ENCODE results near the gene IL10RA.
A peak's percentile ranks its signal among the peaks of the same experiment; 100 is the strongest.
"Not testable (repeated sequence)": the region's sequence is repeated elsewhere in the genome, so short reads cannot be mapped to it uniquely, and the experiment has no call there.

IL10RA gene

DNA sequence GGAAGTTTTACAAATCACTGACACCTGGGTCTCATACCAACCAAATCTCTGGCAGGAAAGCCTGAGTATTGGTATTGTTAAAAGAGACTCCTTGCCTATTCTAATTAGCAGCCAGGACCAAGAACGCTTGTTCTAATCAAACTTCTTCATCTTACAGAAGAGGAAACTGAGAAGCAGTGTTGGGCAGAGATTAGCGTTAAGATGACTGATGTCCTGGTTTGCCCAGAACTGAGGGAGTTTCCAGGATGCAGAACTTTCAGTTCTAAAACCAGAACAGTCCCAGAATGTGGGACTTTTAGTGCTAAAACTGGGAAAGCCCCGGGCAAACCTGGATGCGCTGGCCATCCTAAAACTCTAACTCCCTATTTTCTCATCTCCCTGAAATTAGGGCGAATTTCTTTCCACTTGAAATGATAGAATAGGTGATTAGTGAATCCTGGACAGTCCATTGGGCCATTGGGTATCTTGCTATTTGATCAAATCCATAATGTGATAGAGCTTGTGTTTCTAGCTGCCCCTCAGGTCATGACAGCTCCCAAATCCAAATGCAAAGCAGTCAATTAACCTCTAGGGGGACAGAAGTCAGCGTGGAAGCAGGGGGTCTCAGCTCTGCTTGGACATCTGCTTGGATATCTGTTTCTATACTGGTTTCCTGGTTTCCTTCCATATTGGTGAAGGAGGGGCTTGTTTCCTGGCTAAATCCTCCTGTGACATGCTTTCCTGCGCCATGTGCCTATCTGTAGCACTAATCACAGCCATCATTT, 41.0 kb upstream of the IL10RA start:
- Histone ChIP-seq H4K20me1 (ENCODE audit: insufficient read depth, low read length) (no peaks in the 10 kb centered on the region), H3K9ac (ENCODE audit: low read length) (no peak overlapping the region), H3K4me2 (ENCODE audit: low read depth, low read length) (no peak overlapping the region), H3K9me2 (replicated peaks; ENCODE audit: insufficient read depth, low read length) (no peaks in the 10 kb centered on the region), H2AFZ (ENCODE audit: low read length) (no peak overlapping the region), H3K9me3 (replicated peaks; ENCODE audit: insufficient read depth, low read length) (no peaks in the 10 kb centered on the region), H3K79me2 (ENCODE audit: low read length) (no peaks in the 10 kb centered on the region), H3K27me3 (replicated peaks; ENCODE audit: insufficient read depth, low read length) (no peaks in the 10 kb centered on the region), H3K36me3 (replicated peaks; ENCODE audit: insufficient read depth, low read length) (no peaks in the 10 kb centered on the region), H3K27ac (ENCODE audit: low read length) (no peak overlapping the region), H3K4me1 (ENCODE audit: low read length) (0 out of 2 replicates have a peak, but pooled peaks cover 4% of the 10 kb centered on the region), H3K4me3 (ENCODE audit: low read length) (no peak overlapping the region), H3F3A (ENCODE audit: insufficient read depth, low read length) (no peaks in the 10 kb centered on the region)
- DNase-seq, result no peak
- TF ChIP-seq CTCF (IDR thresholded peaks at IDR 0.05; ENCODE audit: low read length) (no peak; the same call in 1 of the 2 replicates), EZH2 (optimal IDR thresholded peaks at IDR 0.05; ENCODE audit: low read depth, low read length) (no peak), EZH2phosphoT487 (IDR thresholded peaks at IDR 0.05; ENCODE audit: low read length) (no peak)

DNA sequence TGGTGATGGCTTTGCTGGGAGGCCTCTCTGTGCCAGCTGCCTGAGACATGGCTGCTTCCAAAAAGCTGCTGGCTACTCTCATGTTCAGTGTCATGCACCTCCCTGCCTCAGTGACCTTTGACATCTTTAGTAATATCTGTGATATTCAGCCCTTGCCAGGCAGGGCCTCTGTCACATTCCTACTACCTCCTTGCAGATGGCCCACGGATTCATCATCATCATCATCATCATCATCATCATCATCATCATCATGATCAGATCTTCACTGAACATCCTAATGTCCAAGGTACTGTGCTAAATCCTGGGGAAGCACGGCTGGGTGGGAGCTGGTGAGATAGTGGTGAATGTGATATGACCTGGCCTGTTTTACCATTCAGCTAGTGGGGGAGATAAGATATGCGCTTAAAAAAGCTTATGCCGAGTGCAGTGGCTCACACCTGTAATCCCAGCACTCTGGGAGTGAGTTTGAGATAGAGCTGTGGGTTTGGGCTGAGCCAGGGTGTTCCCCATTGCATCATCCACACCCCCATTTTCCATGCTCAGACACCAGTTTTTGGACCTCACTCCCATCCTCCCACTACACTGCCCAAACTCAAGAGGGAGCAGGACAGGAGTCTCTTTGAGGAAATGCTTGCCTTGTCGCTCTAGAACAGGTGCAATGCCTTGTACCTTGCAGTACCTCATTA, 39.9 kb upstream of the IL10RA start:
- Histone ChIP-seq H3K27me3 (replicated peaks; ENCODE audit: insufficient read depth, low read length) (no peaks in the 10 kb centered on the region), H3K27ac (ENCODE audit: low read length) (no peak overlapping the region), H3K4me1 (ENCODE audit: low read length) (0 out of 2 replicates have a peak, but pooled peaks cover 4% of the 10 kb centered on the region), H3K9ac (ENCODE audit: low read length) (no peak overlapping the region), H3K79me2 (ENCODE audit: low read length) (no peaks in the 10 kb centered on the region), H3K9me2 (replicated peaks; ENCODE audit: insufficient read depth, low read length) (no peaks in the 10 kb centered on the region), H3K4me3 (ENCODE audit: low read length) (no peak overlapping the region), H2AFZ (ENCODE audit: low read length) (no peak overlapping the region), H3F3A (ENCODE audit: insufficient read depth, low read length) (no peaks in the 10 kb centered on the region), H3K4me2 (ENCODE audit: low read depth, low read length) (no peak overlapping the region), H3K9me3 (replicated peaks; ENCODE audit: insufficient read depth, low read length) (no peaks in the 10 kb centered on the region), H3K36me3 (replicated peaks; ENCODE audit: insufficient read depth, low read length) (no peaks in the 10 kb centered on the region), H4K20me1 (ENCODE audit: insufficient read depth, low read length) (no peaks in the 10 kb centered on the region)
- TF ChIP-seq CTCF (IDR thresholded peaks at IDR 0.05; ENCODE audit: low read length) (no peak), EZH2 (optimal IDR thresholded peaks at IDR 0.05; ENCODE audit: low read depth, low read length) (no peak), EZH2phosphoT487 (IDR thresholded peaks at IDR 0.05; ENCODE audit: low read length) (no peak)
- DNase-seq, result no peak

DNA sequence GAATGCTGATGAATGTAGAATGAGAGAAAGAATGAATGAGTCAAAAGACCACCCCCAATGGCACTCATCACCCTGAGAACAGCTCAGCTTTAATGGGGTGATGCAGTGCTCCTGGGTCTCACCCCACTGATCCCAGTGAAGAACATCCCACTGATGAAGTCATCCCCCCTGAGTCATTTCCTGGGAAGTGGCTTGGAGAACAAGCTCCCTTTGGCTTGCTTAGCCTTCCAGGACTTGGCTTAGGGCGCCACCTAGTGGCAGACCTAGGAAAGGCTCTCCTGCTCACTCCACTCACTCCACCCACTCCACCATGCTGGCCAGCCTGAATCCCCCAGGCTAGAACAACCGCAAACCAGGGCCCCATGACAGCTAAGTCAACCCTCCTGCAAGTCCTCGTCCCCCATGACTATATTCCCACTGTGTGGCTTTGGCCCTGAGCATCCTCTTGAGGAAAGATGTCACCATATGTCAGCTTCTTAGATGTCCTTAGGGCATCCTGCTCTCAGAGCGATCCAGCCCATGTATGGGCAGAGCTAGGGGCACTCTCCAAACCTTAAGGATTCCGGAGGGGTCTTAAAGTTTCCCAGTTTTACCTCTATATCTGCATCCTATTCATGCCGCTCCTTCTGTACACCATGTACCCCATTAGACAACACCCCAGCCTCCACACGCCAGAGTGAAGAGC, 39.2 kb upstream of the IL10RA start:
- Histone ChIP-seq H3K27ac (ENCODE audit: low read length) (no peak overlapping the region), H3K36me3 (replicated peaks; ENCODE audit: insufficient read depth, low read length) (no peaks in the 10 kb centered on the region), H3K9me3 (replicated peaks; ENCODE audit: insufficient read depth, low read length) (no peaks in the 10 kb centered on the region), H3F3A (ENCODE audit: insufficient read depth, low read length) (no peaks in the 10 kb centered on the region), H3K9ac (ENCODE audit: low read length) (no peak overlapping the region), H4K20me1 (ENCODE audit: insufficient read depth, low read length) (no peaks in the 10 kb centered on the region), H3K4me3 (ENCODE audit: low read length) (no peak overlapping the region), H2AFZ (ENCODE audit: low read length) (no peak overlapping the region), H3K79me2 (ENCODE audit: low read length) (no peaks in the 10 kb centered on the region), H3K4me2 (ENCODE audit: low read depth, low read length) (no peak overlapping the region), H3K27me3 (replicated peaks; ENCODE audit: insufficient read depth, low read length) (no peaks in the 10 kb centered on the region), H3K4me1 (ENCODE audit: low read length) (0 out of 2 replicates have a peak, but pooled peaks cover 3% of the 10 kb centered on the region), H3K9me2 (replicated peaks; ENCODE audit: insufficient read depth, low read length) (no peaks in the 10 kb centered on the region)
- peak; percentile 67 for DNase-seq
- TF ChIP-seq CTCF (IDR thresholded peaks at IDR 0.05; ENCODE audit: low read length), result peak; percentile 97
- no peak for TF ChIP-seq EZH2 (optimal IDR thresholded peaks at IDR 0.05; ENCODE audit: low read depth, low read length)

DNA sequence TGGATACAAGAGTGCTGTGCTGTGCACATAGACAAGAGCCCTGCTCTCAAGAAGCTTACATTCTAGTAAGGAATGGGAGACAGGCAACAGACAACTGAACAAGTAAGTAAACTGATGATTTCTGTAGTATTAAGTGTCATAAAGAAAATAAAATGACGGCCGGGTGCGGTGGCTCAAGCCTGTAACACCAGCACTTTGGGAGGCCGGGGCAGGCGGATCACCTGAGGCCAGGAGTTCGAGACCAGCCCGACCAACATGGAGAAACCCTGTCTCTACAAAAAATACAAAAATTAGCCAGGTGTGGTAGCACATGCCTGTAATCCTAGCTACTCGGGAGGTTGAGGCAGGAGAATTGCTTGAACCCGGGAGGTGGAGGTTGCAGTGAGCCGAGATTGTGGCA, 38.4 kb upstream of the IL10RA start:
- not testable (repeated sequence) for H3K4me3 ChIP-seq (ENCODE audit: low read length); H3K27ac ChIP-seq (ENCODE audit: low read length); H3K4me1 ChIP-seq (ENCODE audit: low read length)

GRCh38 chr11:117948466-117948865, 37.7 kb upstream of the IL10RA start:
- H3K79me2 ChIP-seq (ENCODE audit: low read length); H3K36me3 ChIP-seq (replicated peaks; ENCODE audit: insufficient read depth, low read length); H3K9me2 ChIP-seq (replicated peaks; ENCODE audit: insufficient read depth, low read length); H4K20me1 ChIP-seq (ENCODE audit: insufficient read depth, low read length); H3K27ac ChIP-seq (ENCODE audit: low read length); H3K4me2 ChIP-seq (ENCODE audit: low read depth, low read length); DNase-seq; H3K4me3 ChIP-seq (ENCODE audit: low read length); H2AFZ ChIP-seq (ENCODE audit: low read length); H3F3A ChIP-seq (ENCODE audit: insufficient read depth, low read length); H3K9me3 ChIP-seq (replicated peaks; ENCODE audit: insufficient read depth, low read length); H3K9ac ChIP-seq (ENCODE audit: low read length); H3K27me3 ChIP-seq (replicated peaks; ENCODE audit: insufficient read depth, low read length): not testable (repeated sequence)
- H3K4me1 ChIP-seq (ENCODE audit: low read length), result peaks cover 11% of the 10 kb centered on the region

More for the DNA sequence above, 38.4 kb upstream of the IL10RA start:
- H3K27me3 ChIP-seq (replicated peaks; ENCODE audit: insufficient read depth, low read length); H3K9me2 ChIP-seq (replicated peaks; ENCODE audit: insufficient read depth, low read length); H3F3A ChIP-seq (ENCODE audit: insufficient read depth, low read length); DNase-seq; H4K20me1 ChIP-seq (ENCODE audit: insufficient read depth, low read length); H3K9me3 ChIP-seq (replicated peaks; ENCODE audit: insufficient read depth, low read length); H3K36me3 ChIP-seq (replicated peaks; ENCODE audit: insufficient read depth, low read length); H3K4me2 ChIP-seq (ENCODE audit: low read depth, low read length); H3K9ac ChIP-seq (ENCODE audit: low read length); H2AFZ ChIP-seq (ENCODE audit: low read length); H3K79me2 ChIP-seq (ENCODE audit: low read length): not testable (repeated sequence)

Data from MM.1S (cell line).